ENCODE data around the gene LCT. TPM values are rescaled to one million over a fixed set of nuclear protein-coding genes. Genes with fewer than 3 reads are reported as not detected.

The LCT gene
- total and polyA plus RNA-seq, 2 of the 13 experiments (the other 11 are each of a cell fraction or from before 2014, with no cell fraction given): not detected

DNA sequence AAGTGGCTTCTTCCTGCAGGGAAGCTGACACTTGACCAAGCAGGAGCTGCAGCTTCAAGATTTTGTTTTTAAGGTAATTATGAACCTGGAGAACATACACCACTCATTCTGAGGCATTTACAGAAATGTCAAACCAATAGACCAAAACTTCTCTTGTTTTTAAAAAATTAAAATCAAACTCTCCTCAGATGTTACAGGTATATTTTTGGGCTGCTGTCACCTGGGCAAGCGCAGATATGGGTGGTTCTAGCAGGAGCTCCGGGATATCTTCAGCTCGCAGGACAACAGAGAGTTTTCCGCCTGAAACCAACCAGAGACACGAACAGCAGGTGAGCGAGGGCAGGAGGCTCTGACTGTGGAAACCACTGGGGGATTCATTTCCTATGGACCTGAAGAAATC lies 4.1 kb downstream of the LCT start:
- Histone ChIP-seq H2AFZ (ENCODE audit: low read length) (no peak overlapping the region), H3K9ac (ENCODE audit: insufficient read depth, low read depth, low read length) (no peak overlapping the region), H3K36me3 (replicated peaks in 1 of 2; ENCODE audit: control insufficient read depth in 1 of 2, insufficient read depth in 2 of 2, low read length in 2 of 2) (no peaks in the 10 kb centered on the region), H4K20me1 (ENCODE audit: insufficient read depth, low read length) (no peaks in the 10 kb centered on the region), H3K9me3 (ENCODE audit: low read length) (no peaks in the 10 kb centered on the region), H3K27me3 (ENCODE audit: control insufficient read depth in 1 of 2, insufficient read depth in 2 of 2, low read length in 2 of 2) (peaks cover 2 to 4% of the 10 kb centered on the region in 2 experiments; a peak in 3 of 5 replicates), H3K4me1 (ENCODE audit: insufficient read depth, low read length) (0 out of 2 replicates have a peak, but pooled peaks cover 5% of the 10 kb centered on the region), H3K4me3 (replicated peaks in 1 of 3; ENCODE audit: insufficient read depth in 1 of 3, low read depth in 2 of 3, low read length in 3 of 3) (no peak overlapping the region), H3K4me2 (ENCODE audit: low read depth, low read length) (no peak overlapping the region), H3K79me2 (ENCODE audit: insufficient read depth, low read length) (no peaks in the 10 kb centered on the region), H3K27ac (ENCODE audit: extremely low read length, insufficient read depth, low read length) (no peak overlapping the region)
- DNase-seq (ENCODE audit: low spot score) (no peak), ATAC-seq (no peak), FAIRE-seq (no peak)
- no TSS peak for BruUV-seq (replicated peaks)
- intact Hi-C loops (cut with micrococcal nuclease; ENCODE audit: unreplicated experiment): no loop called here
- POLR2A ChIA-PET: no interaction called here
- WGBS (ENCODE audit: low lambda C conversion rate): 64% methylated on average over 6 of the region's 6 CpGs
- no peak for TF ChIP-seq AKAP8 (CRISPR knock-in tag; IDR thresholded peaks at IDR 0.05)
- no peak for TF ChIP-seq ZNF136 (CRISPR knock-in tag; IDR thresholded peaks at IDR 0.05; ENCODE audit: low read depth)
- TF ChIP-seq THYN1 (CRISPR knock-in tag; IDR thresholded peaks at IDR 0.05; ENCODE audit: borderline replicate concordance, low read depth): no peak
- no peak for TF ChIP-seq GFI1 (CRISPR knock-in tag; IDR thresholded peaks at IDR 0.05; ENCODE audit: borderline replicate concordance)
- TF ChIP-seq KLF9 (CRISPR knock-in tag; IDR thresholded peaks at IDR 0.05; ENCODE audit: low read depth): no peak
- TF ChIP-seq, protein P1, sequence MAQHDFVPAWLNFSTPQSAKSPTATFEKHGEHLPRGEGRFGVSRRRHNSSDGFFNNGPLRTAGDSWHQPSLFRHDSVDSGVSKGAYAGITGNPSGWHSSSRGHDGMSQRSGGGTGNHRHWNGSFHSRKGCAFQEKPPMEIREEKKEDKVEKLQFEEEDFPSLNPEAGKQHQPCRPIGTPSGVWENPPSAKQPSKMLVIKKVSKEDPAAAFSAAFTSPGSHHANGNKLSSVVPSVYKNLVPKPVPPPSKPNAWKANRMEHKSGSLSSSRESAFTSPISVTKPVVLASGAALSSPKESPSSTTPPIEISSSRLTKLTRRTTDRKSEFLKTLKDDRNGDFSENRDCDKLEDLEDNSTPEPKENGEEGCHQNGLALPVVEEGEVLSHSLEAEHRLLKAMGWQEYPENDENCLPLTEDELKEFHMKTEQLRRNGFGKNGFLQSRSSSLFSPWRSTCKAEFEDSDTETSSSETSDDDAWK (CRISPR knock-in tag; IDR thresholded peaks at IDR 0.05): no peak
- TF ChIP-seq ZNF451 (CRISPR knock-in tag; IDR thresholded peaks at IDR 0.05): no peak
- TF ChIP-seq, protein P2, sequence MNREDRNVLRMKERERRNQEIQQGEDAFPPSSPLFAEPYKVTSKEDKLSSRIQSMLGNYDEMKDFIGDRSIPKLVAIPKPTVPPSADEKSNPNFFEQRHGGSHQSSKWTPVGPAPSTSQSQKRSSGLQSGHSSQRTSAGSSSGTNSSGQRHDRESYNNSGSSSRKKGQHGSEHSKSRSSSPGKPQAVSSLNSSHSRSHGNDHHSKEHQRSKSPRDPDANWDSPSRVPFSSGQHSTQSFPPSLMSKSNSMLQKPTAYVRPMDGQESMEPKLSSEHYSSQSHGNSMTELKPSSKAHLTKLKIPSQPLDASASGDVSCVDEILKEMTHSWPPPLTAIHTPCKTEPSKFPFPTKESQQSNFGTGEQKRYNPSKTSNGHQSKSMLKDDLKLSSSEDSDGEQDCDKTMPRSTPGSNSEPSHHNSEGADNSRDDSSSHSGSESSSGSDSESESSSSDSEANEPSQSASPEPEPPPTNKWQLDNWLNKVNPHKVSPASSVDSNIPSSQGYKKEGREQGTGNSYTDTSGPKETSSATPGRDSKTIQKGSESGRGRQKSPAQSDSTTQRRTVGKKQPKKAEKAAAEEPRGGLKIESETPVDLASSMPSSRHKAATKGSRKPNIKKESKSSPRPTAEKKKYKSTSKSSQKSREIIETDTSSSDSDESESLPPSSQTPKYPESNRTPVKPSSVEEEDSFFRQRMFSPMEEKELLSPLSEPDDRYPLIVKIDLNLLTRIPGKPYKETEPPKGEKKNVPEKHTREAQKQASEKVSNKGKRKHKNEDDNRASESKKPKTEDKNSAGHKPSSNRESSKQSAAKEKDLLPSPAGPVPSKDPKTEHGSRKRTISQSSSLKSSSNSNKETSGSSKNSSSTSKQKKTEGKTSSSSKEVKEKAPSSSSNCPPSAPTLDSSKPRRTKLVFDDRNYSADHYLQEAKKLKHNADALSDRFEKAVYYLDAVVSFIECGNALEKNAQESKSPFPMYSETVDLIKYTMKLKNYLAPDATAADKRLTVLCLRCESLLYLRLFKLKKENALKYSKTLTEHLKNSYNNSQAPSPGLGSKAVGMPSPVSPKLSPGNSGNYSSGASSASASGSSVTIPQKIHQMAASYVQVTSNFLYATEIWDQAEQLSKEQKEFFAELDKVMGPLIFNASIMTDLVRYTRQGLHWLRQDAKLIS (CRISPR knock-in tag; IDR thresholded peaks at IDR 0.05): no peak
- TF ChIP-seq, protein P3, sequence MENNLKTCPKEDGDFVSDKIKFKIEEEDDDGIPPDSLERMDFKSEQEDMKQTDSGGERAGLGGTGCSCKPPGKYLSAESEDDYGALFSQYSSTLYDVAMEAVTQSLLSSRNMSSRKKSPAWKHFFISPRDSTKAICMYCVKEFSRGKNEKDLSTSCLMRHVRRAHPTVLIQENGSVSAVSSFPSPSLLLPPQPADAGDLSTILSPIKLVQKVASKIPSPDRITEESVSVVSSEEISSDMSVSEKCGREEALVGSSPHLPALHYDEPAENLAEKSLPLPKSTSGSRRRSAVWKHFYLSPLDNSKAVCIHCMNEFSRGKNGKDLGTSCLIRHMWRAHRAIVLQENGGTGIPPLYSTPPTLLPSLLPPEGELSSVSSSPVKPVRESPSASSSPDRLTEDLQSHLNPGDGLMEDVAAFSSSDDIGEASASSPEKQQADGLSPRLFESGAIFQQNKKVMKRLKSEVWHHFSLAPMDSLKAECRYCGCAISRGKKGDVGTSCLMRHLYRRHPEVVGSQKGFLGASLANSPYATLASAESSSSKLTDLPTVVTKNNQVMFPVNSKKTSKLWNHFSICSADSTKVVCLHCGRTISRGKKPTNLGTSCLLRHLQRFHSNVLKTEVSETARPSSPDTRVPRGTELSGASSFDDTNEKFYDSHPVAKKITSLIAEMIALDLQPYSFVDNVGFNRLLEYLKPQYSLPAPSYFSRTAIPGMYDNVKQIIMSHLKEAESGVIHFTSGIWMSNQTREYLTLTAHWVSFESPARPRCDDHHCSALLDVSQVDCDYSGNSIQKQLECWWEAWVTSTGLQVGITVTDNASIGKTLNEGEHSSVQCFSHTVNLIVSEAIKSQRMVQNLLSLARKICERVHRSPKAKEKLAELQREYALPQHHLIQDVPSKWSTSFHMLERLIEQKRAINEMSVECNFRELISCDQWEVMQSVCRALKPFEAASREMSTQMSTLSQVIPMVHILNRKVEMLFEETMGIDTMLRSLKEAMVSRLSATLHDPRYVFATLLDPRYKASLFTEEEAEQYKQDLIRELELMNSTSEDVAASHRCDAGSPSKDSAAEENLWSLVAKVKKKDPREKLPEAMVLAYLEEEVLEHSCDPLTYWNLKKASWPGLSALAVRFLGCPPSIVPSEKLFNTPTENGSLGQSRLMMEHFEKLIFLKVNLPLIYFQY (CRISPR knock-in tag; IDR thresholded peaks at IDR 0.05; ENCODE audit: borderline replicate concordance): no peak
- TF ChIP-seq ZNF775 (CRISPR knock-in tag; IDR thresholded peaks at IDR 0.05; ENCODE audit: borderline replicate concordance): no peak
- TF ChIP-seq ZMAT3 (CRISPR knock-in tag; conservative IDR thresholded peaks at IDR 0.05): no peak
- TF ChIP-seq CCAR2 (optimal IDR thresholded peaks at IDR 0.05; ENCODE audit: low read depth, low read length): no peak
- TF ChIP-seq EP300 (IDR thresholded peaks at IDR 0.05; ENCODE audit: low read depth in 2 of 2, low read length in 2 of 2): no peak
- TF ChIP-seq EP300 (CRISPR knock-in tag; IDR thresholded peaks at IDR 0.05; ENCODE audit: borderline replicate concordance): no peak
- in situ Hi-C loops (cut with HindIII; ENCODE audit: extremely low pct_ligation_motif_present, low pct_unique_long_range_greater_than_20kb): no loop called here
- CTCF ChIA-PET (ENCODE audit: low intra/inter-chr PET ratio, low total read pairs): no interaction called here

Data from HepG2 (cell line).